ENCODE measurements around the gene ACER2.

DNA sequence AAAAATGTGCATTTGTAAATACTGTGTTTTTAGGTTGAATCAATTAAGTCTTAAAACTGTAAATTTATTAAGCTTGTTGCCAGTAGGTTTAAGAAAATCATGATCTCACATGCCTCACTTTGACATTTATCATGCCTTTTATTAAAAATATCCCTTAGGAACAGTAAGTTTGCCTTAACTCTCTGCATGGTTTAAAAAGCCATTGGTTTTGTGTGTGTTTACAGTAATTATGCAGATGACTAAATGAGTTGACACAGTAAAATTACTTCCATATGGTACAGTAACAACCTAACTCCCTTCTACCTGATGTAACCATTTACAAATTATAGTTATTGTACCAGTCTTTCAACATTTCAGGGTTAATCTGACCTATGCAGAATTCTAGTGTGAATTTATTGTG is 35.3 kb upstream of the ACER2 start:
- TF ChIP-seq, protein P1, sequence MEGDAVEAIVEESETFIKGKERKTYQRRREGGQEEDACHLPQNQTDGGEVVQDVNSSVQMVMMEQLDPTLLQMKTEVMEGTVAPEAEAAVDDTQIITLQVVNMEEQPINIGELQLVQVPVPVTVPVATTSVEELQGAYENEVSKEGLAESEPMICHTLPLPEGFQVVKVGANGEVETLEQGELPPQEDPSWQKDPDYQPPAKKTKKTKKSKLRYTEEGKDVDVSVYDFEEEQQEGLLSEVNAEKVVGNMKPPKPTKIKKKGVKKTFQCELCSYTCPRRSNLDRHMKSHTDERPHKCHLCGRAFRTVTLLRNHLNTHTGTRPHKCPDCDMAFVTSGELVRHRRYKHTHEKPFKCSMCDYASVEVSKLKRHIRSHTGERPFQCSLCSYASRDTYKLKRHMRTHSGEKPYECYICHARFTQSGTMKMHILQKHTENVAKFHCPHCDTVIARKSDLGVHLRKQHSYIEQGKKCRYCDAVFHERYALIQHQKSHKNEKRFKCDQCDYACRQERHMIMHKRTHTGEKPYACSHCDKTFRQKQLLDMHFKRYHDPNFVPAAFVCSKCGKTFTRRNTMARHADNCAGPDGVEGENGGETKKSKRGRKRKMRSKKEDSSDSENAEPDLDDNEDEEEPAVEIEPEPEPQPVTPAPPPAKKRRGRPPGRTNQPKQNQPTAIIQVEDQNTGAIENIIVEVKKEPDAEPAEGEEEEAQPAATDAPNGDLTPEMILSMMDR (IDR thresholded peaks at IDR 0.05), result no peak
- TF ChIP-seq POLR2AphosphoS5 (IDR thresholded peaks at IDR 0.05), result no peak

Measured in stomach (tissue), 4 donors.